ENCODE results near the gene TRAF5.
"Not testable (repeated sequence)": the region's sequence is repeated elsewhere in the genome, so short reads cannot be mapped to it uniquely, and the experiment has no call there.

The TRAF5 gene

GRCh38 chr1:211382182-211382713 lies 55.6 kb downstream of the TRAF5 start:
- TF ChIP-seq CTCF (IDR thresholded peaks at IDR 0.05; ENCODE audit: low read length, missing control alignments), result no peak
- H3K4me3 ChIP-seq (replicated peaks; ENCODE audit: low read depth, low read length), result peak overlapping the region; percentile 80
- DNase-seq (ENCODE audit: low read depth), result no peak

- DNase-seq (ENCODE audit: low read depth), result peak; percentile 95
- no peak for TF ChIP-seq CTCF (IDR thresholded peaks at IDR 0.05; ENCODE audit: low read length, missing control alignments)
- peak overlapping the region; percentile 80 for H3K4me3 ChIP-seq (replicated peaks; ENCODE audit: low read depth, low read length)
Observed at GRCh38 chr1:211382714-211383480, 56.3 kb downstream of the TRAF5 start.

GRCh38 chr1:211384524-211384923 lies 57.9 kb downstream of the TRAF5 start:
- no peak for DNase-seq (ENCODE audit: low read depth)
- no peak overlapping the region for H3K4me3 ChIP-seq (replicated peaks; ENCODE audit: low read depth, low read length)
- TF ChIP-seq CTCF (IDR thresholded peaks at IDR 0.05; ENCODE audit: low read length, missing control alignments), result no peak

- H3K4me3 ChIP-seq (replicated peaks; ENCODE audit: low read depth, low read length), result no peak overlapping the region
- no peak for TF ChIP-seq CTCF (IDR thresholded peaks at IDR 0.05; ENCODE audit: low read length, missing control alignments)
- DNase-seq (ENCODE audit: low read depth), result peak; percentile 77
Observed at GRCh38 chr1:211386921-211387320, 60.3 kb downstream of the TRAF5 start.

- DNase-seq (ENCODE audit: low read depth); H3K4me3 ChIP-seq (replicated peaks; ENCODE audit: low read depth, low read length): not testable (repeated sequence)
Observed at GRCh38 chr1:211390829-211391228, 64.2 kb downstream of the TRAF5 start.

GRCh38 chr1:211393203-211393602 lies 66.6 kb downstream of the TRAF5 start:
- no peak for DNase-seq (ENCODE audit: low read depth)
- TF ChIP-seq CTCF (IDR thresholded peaks at IDR 0.05; ENCODE audit: low read length, missing control alignments), result no peak
- no peak overlapping the region for H3K4me3 ChIP-seq (replicated peaks; ENCODE audit: low read depth, low read length)

GRCh38 chr1:211398266-211398930 lies 71.8 kb downstream of the TRAF5 start:
- H3K4me3 ChIP-seq (replicated peaks; ENCODE audit: low read depth, low read length); DNase-seq (ENCODE audit: low read depth): not testable (repeated sequence)

GRCh38 chr1:211399851-211400393 lies 73.3 kb downstream of the TRAF5 start:
- not testable (repeated sequence) for DNase-seq (ENCODE audit: low read depth); H3K4me3 ChIP-seq (replicated peaks; ENCODE audit: low read depth, low read length)

- not testable (repeated sequence) for DNase-seq (ENCODE audit: low read depth); H3K4me3 ChIP-seq (replicated peaks; ENCODE audit: low read depth, low read length)
Observed at GRCh38 chr1:211401751-211402150, 75.1 kb downstream of the TRAF5 start.

GRCh38 chr1:211406086-211406485 lies 79.5 kb downstream of the TRAF5 start:
- DNase-seq (ENCODE audit: low read depth), result not testable (repeated sequence)

GRCh38 chr1:211407749-211408148 lies 81.1 kb downstream of the TRAF5 start:
- DNase-seq (ENCODE audit: low read depth); H3K4me3 ChIP-seq (replicated peaks; ENCODE audit: low read depth, low read length): not testable (repeated sequence)

More at GRCh38 chr1:211406086-211406485, 79.5 kb downstream of the TRAF5 start:
- H3K4me3 ChIP-seq (replicated peaks; ENCODE audit: low read depth, low read length), result not testable (repeated sequence)
